ENCODE measurements around the gene MGMT. TPM values are rescaled to one million over a fixed set of nuclear protein-coding genes. Genes with fewer than 3 reads are reported as not detected.

The MGMT gene
- total RNA-seq, 1 donor from 2014 or later = 20.8 TPM

DNA sequence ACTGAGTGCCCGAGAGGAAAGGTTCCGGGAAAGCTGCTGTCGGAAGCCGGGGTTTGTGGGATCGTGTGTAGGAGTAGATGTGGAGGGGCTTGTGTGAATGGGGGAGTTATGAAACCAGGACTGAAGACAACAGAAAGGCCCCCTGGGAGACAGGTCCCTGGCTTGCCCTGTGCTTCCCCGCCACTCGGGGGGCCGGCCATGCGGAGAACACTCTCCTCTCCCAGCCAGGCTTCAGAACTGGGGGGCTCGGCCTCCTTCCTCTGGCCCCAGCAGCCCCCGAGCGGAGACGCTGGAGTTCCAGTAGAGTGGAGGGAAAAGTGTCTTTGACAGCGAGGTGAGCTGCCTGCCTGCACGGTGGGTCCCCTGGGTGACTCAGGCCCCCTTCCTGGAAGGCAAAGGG, 185.0 kb downstream of the MGMT start:
- H3K9me3 Mint-ChIP-seq (ENCODE audit: unreplicated experiment) = no peaks in the 10 kb centered on the region

DNA sequence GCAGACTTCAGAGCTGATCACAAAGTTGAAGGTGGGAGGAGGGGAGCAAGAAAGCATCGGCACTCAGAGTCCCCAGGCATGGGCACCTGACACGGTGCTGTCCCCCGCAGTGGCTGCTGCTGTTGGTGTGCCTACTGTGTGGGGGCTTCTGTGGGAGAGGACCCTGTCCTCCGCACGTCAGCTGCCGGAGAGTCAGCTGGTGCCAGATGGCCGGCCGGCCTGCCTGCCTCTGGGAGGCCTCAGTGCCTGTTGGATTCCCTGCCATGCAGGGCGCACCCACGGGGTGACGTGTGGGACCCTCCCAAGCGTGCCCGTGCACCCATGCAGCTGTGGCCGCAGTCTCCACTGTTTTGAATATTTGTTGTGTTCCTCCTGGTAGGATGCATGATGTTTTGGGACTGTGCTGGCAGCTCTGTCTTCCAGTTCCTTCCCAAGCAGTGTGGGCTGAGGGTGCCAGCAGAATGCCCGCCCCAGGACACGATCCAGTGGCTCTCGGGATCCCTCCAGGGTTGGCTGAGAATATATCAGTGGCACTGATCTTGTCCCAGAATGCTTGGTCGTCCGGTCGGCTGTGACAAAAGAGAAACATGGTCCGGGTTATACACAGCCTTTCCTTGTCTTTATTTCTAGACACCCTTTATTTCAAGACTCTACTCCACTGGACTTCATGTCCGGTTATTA, 185.6 kb downstream of the MGMT start:
- no peak for DNase-seq (ENCODE audit: extremely low spot score, unreplicated experiment)
- Mint-ChIP-seq H3K4me3 (ENCODE audit: unreplicated experiment) (no peak overlapping the region), H3K4me1 (ENCODE audit: unreplicated experiment) (no peaks in the 10 kb centered on the region), H3K9me3 (ENCODE audit: unreplicated experiment) (no peaks in the 10 kb centered on the region), H3K36me3 (ENCODE audit: unreplicated experiment) (no peaks in the 10 kb centered on the region), H3K27me3 (ENCODE audit: unreplicated experiment) (no peaks in the 10 kb centered on the region), H3K27ac (ENCODE audit: unreplicated experiment) (no peak overlapping the region)
- TF ChIP-seq, protein P1, sequence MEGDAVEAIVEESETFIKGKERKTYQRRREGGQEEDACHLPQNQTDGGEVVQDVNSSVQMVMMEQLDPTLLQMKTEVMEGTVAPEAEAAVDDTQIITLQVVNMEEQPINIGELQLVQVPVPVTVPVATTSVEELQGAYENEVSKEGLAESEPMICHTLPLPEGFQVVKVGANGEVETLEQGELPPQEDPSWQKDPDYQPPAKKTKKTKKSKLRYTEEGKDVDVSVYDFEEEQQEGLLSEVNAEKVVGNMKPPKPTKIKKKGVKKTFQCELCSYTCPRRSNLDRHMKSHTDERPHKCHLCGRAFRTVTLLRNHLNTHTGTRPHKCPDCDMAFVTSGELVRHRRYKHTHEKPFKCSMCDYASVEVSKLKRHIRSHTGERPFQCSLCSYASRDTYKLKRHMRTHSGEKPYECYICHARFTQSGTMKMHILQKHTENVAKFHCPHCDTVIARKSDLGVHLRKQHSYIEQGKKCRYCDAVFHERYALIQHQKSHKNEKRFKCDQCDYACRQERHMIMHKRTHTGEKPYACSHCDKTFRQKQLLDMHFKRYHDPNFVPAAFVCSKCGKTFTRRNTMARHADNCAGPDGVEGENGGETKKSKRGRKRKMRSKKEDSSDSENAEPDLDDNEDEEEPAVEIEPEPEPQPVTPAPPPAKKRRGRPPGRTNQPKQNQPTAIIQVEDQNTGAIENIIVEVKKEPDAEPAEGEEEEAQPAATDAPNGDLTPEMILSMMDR (IDR thresholded peaks at IDR 0.05) = no peak

More for the DNA sequence above, 185.0 kb downstream of the MGMT start:
- H3K4me1 Mint-ChIP-seq (ENCODE audit: unreplicated experiment) = no peaks in the 10 kb centered on the region
- H3K36me3 Mint-ChIP-seq (ENCODE audit: unreplicated experiment) = no peaks in the 10 kb centered on the region
- no peak overlapping the region for H3K4me3 Mint-ChIP-seq (ENCODE audit: unreplicated experiment)
- H3K27ac Mint-ChIP-seq (ENCODE audit: unreplicated experiment) = no peak overlapping the region
- no peak for DNase-seq (ENCODE audit: extremely low spot score, unreplicated experiment)
- no peaks in the 10 kb centered on the region for H3K27me3 Mint-ChIP-seq (ENCODE audit: unreplicated experiment)
- TF ChIP-seq, protein P1 (IDR thresholded peaks at IDR 0.05) = no peak

DNA sequence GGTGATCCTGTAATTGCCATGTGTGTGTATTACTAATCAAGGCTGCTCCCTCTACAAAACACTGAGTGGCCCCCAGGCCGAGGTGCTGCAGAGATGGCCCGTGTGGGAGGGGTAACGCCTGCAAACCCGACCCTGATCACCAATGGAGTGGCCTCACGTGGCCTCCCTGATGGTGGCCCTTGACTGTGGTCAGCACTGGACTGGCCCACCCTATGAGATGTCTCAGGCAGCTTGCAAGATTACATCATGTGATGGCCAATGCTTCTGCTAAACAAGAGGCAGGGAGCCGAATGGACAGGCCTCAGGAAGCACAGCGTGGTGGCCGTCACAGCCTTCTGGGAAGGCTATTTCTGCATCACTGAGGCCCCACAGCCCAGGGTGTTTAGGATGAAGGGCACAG, 186.4 kb downstream of the MGMT start:
- TF ChIP-seq, protein P1 (IDR thresholded peaks at IDR 0.05) = no peak
- H3K4me1 Mint-ChIP-seq (ENCODE audit: unreplicated experiment) = no peaks in the 10 kb centered on the region
- no peak for DNase-seq (ENCODE audit: extremely low spot score, unreplicated experiment)
- no peak overlapping the region for H3K4me3 Mint-ChIP-seq (ENCODE audit: unreplicated experiment)
- no peak overlapping the region for H3K27ac Mint-ChIP-seq (ENCODE audit: unreplicated experiment)
- no peaks in the 10 kb centered on the region for H3K36me3 Mint-ChIP-seq (ENCODE audit: unreplicated experiment)
- H3K9me3 Mint-ChIP-seq (ENCODE audit: unreplicated experiment) = no peaks in the 10 kb centered on the region
- no peaks in the 10 kb centered on the region for H3K27me3 Mint-ChIP-seq (ENCODE audit: unreplicated experiment)

GRCh38 chr10:129653861-129654260, 186.8 kb downstream of the MGMT start:
- Mint-ChIP-seq H3K4me1 (ENCODE audit: unreplicated experiment) (no peaks in the 10 kb centered on the region), H3K27ac (ENCODE audit: unreplicated experiment) (no peak overlapping the region), H3K4me3 (ENCODE audit: unreplicated experiment) (no peak overlapping the region), H3K9me3 (ENCODE audit: unreplicated experiment) (no peaks in the 10 kb centered on the region), H3K27me3 (ENCODE audit: unreplicated experiment) (no peaks in the 10 kb centered on the region), H3K36me3 (ENCODE audit: unreplicated experiment) (no peaks in the 10 kb centered on the region)
- TF ChIP-seq, protein P1 (IDR thresholded peaks at IDR 0.05) = no peak
- DNase-seq (ENCODE audit: extremely low spot score, unreplicated experiment) = no peak

DNA sequence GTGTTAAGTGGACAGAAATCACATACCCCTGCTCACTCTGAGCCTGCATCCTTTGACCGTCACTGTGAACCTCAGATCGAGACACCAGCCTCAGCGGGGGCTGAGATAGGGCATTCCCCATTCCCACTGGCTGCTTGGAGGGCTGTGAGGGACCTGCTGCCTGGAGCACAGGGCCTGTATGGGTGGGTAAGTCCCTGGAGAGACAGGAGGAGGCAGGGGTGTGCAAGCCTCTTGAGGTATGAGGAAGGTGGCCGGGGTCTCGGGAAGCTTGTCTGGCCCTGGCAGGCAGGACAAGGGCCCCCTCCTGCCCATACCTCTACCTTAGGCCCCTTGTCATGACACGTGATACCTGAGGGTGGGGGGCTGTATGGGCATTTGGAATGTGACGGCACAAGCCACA, 187.4 kb downstream of the MGMT start:
- no peaks in the 10 kb centered on the region for H3K36me3 Mint-ChIP-seq (ENCODE audit: unreplicated experiment)
- no peak overlapping the region for H3K27ac Mint-ChIP-seq (ENCODE audit: unreplicated experiment)
- H3K27me3 Mint-ChIP-seq (ENCODE audit: unreplicated experiment) = no peaks in the 10 kb centered on the region
- H3K9me3 Mint-ChIP-seq (ENCODE audit: unreplicated experiment) = no peaks in the 10 kb centered on the region
- DNase-seq (ENCODE audit: extremely low spot score, unreplicated experiment) = peak; percentile 73
- TF ChIP-seq, protein P1 (IDR thresholded peaks at IDR 0.05) = no peak
- H3K4me3 Mint-ChIP-seq (ENCODE audit: unreplicated experiment) = no peak overlapping the region
- H3K4me1 Mint-ChIP-seq (ENCODE audit: unreplicated experiment) = no peaks in the 10 kb centered on the region
